ENCODE data around the gene SEBOX.
"Not testable (repeated sequence)": the region's sequence is repeated elsewhere in the genome, so short reads cannot be mapped to it uniquely, and the experiment has no call there.

SEBOX gene

GRCh38 chr17:28367641-28368305 lies 2.8 kb upstream of the SEBOX start:
- DNase-seq, result no peak

- no peak for DNase-seq
These were observed 1.6 kb upstream of the SEBOX start for GRCh38 chr17:28366605-28367004.

- no peak for DNase-seq
These were observed 488 bp upstream of the SEBOX start for GRCh38 chr17:28365487-28365886.

- DNase-seq, result no peak
These were observed 986 bp downstream of the SEBOX start for GRCh38 chr17:28363776-28364650.

GRCh38 chr17:28363186-28363585 lies 1.8 kb downstream of the SEBOX start:
- DNase-seq, result no peak

- no peak for DNase-seq
These were observed 7.2 kb downstream of the SEBOX start for GRCh38 chr17:28357901-28358197.

- peak; percentile 94 for DNase-seq
These were observed 7.7 kb downstream of the SEBOX start, which contains the start of gene POLDIP2 for GRCh38 chr17:28357061-28357900. TSS of gene POLDIP2 (minus strand) at chr17:28357527. CDS start at chr17:28357448, 79 bp downstream.

GRCh38 chr17:28350271-28350670 lies 14.7 kb downstream of the SEBOX start:
- no peak for DNase-seq

GRCh38 chr17:28348979-28349378 lies 16.0 kb downstream of the SEBOX start:
- no peak for DNase-seq

- DNase-seq, result no peak
These were observed 17.6 kb downstream of the SEBOX start for GRCh38 chr17:28347261-28347891.

- DNase-seq, result no peak
These were observed 18.2 kb downstream of the SEBOX start for GRCh38 chr17:28346746-28347246.

- no peak for DNase-seq
These were observed 18.8 kb downstream of the SEBOX start for GRCh38 chr17:28346199-28346580.

GRCh38 chr17:28345419-28346198 lies 19.4 kb downstream of the SEBOX start:
- no peak for DNase-seq

GRCh38 chr17:28344435-28344901 lies 20.5 kb downstream of the SEBOX start:
- no peak for DNase-seq

GRCh38 chr17:28344011-28344410 lies 21.0 kb downstream of the SEBOX start:
- DNase-seq, result no peak

- no peak for DNase-seq
These were observed 21.5 kb downstream of the SEBOX start for GRCh38 chr17:28343491-28343932.

- DNase-seq, result no peak
These were observed 22.7 kb downstream of the SEBOX start for GRCh38 chr17:28342313-28342712.

GRCh38 chr17:28341516-28341915 lies 23.5 kb downstream of the SEBOX start:
- no peak for DNase-seq

- no peak for DNase-seq
These were observed 24.6 kb downstream of the SEBOX start for GRCh38 chr17:28340374-28340773.

- no peak for DNase-seq
These were observed 25.6 kb downstream of the SEBOX start for GRCh38 chr17:28339431-28339830.

GRCh38 chr17:28338769-28339212 lies 26.2 kb downstream of the SEBOX start:
- DNase-seq, result not testable (repeated sequence)
